ENCODE measurements around the gene ITPK1. TPM values are rescaled to one million over a fixed set of nuclear protein-coding genes. Genes with fewer than 3 reads are reported as not detected.
"Not testable (repeated sequence)": the region's sequence is repeated elsewhere in the genome, so short reads cannot be mapped to it uniquely, and the experiment has no call there.

Gene ITPK1
- total RNA-seq, 4 donors from 2014 or later, result 19.7 to 97.7 (median 26.5) TPM

DNA sequence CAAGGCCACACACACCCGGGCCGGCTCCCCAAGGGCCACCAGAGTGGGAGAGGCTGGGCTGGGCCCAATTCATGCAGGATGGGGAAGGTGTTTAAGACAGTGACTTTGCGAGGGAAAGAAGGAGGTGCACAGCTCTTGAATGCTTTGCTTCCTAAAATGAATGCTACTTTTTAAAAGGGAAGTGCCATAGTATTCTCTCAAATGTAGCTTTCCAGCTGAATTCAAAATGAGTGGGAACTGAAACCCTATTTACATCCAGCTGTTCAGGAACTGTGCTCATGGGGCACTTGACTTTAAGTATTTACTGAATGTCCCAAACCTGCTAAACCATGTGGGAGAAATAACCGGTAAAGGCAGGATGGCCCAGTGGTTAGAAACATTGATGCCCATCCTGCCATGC lies 7.6 kb downstream of the ITPK1 start:
- no peak overlapping the region for H3K4me3 ChIP-seq
- H3K4me1 ChIP-seq, result no peaks in the 10 kb centered on the region
- no peak overlapping the region for H3K27ac ChIP-seq
- DNase-seq, result no peak
- H3K9me3 ChIP-seq, result no peaks in the 10 kb centered on the region
- TF ChIP-seq POLR2A (IDR thresholded peaks at IDR 0.05), result no peak
- TF ChIP-seq, protein P1, sequence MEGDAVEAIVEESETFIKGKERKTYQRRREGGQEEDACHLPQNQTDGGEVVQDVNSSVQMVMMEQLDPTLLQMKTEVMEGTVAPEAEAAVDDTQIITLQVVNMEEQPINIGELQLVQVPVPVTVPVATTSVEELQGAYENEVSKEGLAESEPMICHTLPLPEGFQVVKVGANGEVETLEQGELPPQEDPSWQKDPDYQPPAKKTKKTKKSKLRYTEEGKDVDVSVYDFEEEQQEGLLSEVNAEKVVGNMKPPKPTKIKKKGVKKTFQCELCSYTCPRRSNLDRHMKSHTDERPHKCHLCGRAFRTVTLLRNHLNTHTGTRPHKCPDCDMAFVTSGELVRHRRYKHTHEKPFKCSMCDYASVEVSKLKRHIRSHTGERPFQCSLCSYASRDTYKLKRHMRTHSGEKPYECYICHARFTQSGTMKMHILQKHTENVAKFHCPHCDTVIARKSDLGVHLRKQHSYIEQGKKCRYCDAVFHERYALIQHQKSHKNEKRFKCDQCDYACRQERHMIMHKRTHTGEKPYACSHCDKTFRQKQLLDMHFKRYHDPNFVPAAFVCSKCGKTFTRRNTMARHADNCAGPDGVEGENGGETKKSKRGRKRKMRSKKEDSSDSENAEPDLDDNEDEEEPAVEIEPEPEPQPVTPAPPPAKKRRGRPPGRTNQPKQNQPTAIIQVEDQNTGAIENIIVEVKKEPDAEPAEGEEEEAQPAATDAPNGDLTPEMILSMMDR (IDR thresholded peaks at IDR 0.05), result no peak
- intact Hi-C loops (cut with DNase I; ENCODE audit: low total_unique reads), result no loop called here
- H3K36me3 ChIP-seq, result no peaks in the 10 kb centered on the region
- H3K27me3 ChIP-seq, result no peaks in the 10 kb centered on the region

DNA sequence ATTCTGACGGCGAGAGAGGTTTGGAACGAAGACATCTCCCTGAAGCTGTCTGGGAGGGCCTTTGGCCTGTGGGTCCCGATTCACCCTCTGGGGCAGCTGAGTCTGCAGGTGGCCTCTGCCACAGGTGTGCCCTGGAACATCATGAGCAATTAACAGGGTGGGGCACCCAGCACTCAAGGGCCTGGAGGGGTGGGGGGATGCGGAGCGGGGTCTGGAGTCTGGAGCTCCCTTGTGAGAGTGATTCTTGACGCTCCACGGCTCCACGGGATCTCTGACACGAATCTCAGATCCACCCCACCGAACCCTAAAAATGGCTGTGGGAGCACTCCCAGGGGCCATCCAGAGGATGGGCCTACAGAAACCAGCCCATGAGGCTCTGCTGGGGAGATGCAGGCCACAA lies 8.3 kb downstream of the ITPK1 start:
- H3K27ac ChIP-seq, result no peak overlapping the region
- intact Hi-C loops (cut with DNase I; ENCODE audit: low total_unique reads), result no loop called here
- no peak overlapping the region for H3K4me3 ChIP-seq
- no peaks in the 10 kb centered on the region for H3K36me3 ChIP-seq
- H3K9me3 ChIP-seq, result no peaks in the 10 kb centered on the region
- TF ChIP-seq POLR2A (IDR thresholded peaks at IDR 0.05), result no peak
- TF ChIP-seq, protein P1 (IDR thresholded peaks at IDR 0.05), result no peak
- H3K27me3 ChIP-seq, result no peaks in the 10 kb centered on the region
- H3K4me1 ChIP-seq, result no peaks in the 10 kb centered on the region
- no peak for DNase-seq

DNA sequence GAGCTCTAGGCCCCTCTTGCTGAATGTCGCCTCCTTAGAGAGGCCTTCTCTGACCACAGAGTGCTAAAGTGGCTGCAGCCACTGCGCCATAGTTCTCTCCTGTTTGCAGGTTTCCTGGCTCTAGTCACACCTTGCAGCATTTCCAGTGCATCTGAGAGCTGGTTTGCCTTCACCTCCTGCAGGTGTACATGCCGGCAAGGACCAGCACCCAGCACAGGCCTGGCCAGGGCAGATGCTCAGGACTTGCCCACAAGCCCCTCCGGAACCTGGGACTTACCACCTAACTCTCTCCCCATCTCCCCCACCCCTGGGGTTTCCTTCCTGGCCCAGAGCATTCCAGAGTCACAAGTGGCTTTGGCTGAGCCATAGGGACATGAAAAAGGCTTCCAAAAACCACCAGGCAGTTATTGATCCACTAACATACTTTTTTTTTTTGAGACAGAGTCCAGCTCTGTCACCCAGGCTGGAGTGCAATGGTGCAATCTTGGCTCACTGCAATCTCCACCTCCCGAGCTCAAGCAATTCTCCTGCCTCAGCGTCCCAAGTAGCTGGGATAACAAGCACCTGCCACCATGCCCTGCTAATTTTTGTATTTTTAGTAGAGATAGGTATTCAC lies 9.1 kb downstream of the ITPK1 start:
- H3K9me3 ChIP-seq, result no peaks in the 10 kb centered on the region

DNA sequence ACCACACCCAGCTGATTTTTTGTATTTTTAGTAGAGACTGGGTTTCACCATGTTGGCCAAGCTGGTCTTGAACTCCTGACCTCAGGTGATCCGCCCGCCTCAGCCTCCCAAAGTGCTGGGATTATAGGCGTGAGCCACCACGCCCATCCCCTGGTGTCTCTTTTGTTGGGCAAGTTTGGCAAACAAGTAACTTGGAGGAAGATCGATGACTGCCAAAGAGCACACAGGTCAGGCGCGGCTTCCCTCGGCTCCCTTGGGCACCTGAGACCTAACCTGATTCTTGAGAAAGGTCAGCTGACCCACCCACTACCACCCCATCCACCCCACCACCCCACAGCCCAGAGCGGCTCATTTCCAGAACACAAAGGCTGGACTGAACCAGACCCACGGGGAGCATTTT lies 9.9 kb downstream of the ITPK1 start:
- H3K27ac ChIP-seq; DNase-seq; intact Hi-C loops (cut with DNase I; ENCODE audit: low total_unique reads); H3K9me3 ChIP-seq; H3K36me3 ChIP-seq; H3K4me3 ChIP-seq; H3K27me3 ChIP-seq; H3K4me1 ChIP-seq: not testable (repeated sequence)

More for the DNA sequence above, 9.1 kb downstream of the ITPK1 start:
- TF ChIP-seq, protein P1 (IDR thresholded peaks at IDR 0.05), result no peak
- no peak for TF ChIP-seq POLR2A (IDR thresholded peaks at IDR 0.05)
- DNase-seq, result no peak
- Histone ChIP-seq H3K4me1 (no peaks in the 10 kb centered on the region), H3K27me3 (no peaks in the 10 kb centered on the region), H3K36me3 (no peaks in the 10 kb centered on the region), H3K27ac (no peak overlapping the region), H3K4me3 (no peak overlapping the region)
- intact Hi-C loops (cut with DNase I; ENCODE audit: low total_unique reads), result no loop called here

DNA sequence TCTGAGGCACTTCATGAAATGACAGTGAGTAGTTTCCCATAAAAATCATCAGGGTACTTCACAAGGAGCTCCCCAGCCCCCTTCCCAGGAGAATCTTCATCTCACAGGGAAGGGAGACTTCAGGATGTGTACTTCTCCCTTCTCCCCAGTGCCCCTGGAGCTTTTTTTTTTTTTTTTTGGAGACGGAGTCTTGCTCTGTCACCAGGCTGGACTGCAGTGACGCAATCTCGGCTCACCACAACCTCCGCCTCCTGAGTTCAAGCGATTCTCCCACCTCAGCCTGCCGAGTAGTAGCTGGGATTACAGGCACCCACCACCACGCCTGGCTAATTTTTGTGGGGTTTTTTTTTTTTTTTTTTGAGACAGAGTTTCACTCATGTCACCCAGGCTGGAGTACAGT lies 10.4 kb downstream of the ITPK1 start:
- peak in 1 of 2 donors; percentile 58 for DNase-seq
- TF ChIP-seq POLR2A (IDR thresholded peaks at IDR 0.05), result no peak
- TF ChIP-seq, protein P1 (IDR thresholded peaks at IDR 0.05), result no peak
- no peaks in the 10 kb centered on the region for H3K4me1 ChIP-seq
- no peaks in the 10 kb centered on the region for H3K27me3 ChIP-seq
- peak overlapping the region in 1 of 2 donors; percentile 30 for H3K27ac ChIP-seq
- intact Hi-C loops (cut with DNase I; ENCODE audit: low total_unique reads), result no loop called here
- no peak overlapping the region for H3K4me3 ChIP-seq
- no peaks in the 10 kb centered on the region for H3K9me3 ChIP-seq
- H3K36me3 ChIP-seq, result no peaks in the 10 kb centered on the region

DNA sequence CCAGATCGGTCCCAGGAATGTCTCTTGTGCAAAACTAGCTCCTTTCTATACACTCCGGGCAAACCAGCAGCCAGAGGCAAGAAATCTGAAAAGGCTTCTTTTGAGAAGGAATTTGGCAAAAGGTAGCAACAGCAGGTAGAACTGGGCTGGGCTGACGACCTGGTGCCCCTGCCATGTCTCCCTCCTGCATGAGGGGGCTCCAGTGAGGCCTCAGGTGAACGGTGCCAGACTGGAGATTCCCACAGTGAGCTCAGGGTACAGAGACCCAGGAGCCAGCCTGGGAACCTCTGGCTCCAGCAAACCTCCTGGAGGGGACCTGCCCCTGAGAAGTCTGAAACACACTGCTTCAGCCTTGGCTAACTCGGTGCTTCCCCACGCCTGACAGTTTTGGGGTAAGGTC lies 10.8 kb downstream of the ITPK1 start:
- Histone ChIP-seq H3K27ac (peak overlapping the region in 1 of 2 donors; percentile 30), H3K36me3 (no peaks in the 10 kb centered on the region), H3K4me1 (no peaks in the 10 kb centered on the region), H3K4me3 (no peak overlapping the region), H3K27me3 (no peaks in the 10 kb centered on the region), H3K9me3 (no peaks in the 10 kb centered on the region)
- DNase-seq, result no peak
- no peak for TF ChIP-seq POLR2A (IDR thresholded peaks at IDR 0.05)
- TF ChIP-seq, protein P1 (IDR thresholded peaks at IDR 0.05), result no peak
- intact Hi-C loops (cut with DNase I; ENCODE audit: low total_unique reads), result no loop called here
